ENCODE results near the gene CISTR.

Gene CISTR

DNA sequence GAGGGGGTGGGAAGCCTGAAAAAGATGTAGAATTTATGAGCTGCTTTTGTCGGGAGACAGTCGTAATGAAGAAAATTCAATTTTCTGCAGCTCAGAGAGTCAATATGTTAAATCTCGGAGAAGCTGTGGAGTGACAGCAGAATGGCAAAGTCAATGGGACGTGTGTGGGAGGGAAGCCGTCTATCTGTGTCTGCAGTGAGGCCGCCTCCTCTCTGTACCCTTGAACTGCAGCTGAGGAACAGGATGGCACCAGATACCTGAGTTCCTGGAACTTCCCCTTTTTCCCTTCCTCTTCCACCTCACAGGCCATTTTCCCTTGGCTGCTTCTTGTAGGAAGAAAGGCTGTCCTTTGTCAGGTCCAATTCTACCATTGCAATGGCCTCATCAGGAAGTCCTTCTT, 15.2 kb downstream of the CISTR start:
- TF ChIP-seq, protein P1, sequence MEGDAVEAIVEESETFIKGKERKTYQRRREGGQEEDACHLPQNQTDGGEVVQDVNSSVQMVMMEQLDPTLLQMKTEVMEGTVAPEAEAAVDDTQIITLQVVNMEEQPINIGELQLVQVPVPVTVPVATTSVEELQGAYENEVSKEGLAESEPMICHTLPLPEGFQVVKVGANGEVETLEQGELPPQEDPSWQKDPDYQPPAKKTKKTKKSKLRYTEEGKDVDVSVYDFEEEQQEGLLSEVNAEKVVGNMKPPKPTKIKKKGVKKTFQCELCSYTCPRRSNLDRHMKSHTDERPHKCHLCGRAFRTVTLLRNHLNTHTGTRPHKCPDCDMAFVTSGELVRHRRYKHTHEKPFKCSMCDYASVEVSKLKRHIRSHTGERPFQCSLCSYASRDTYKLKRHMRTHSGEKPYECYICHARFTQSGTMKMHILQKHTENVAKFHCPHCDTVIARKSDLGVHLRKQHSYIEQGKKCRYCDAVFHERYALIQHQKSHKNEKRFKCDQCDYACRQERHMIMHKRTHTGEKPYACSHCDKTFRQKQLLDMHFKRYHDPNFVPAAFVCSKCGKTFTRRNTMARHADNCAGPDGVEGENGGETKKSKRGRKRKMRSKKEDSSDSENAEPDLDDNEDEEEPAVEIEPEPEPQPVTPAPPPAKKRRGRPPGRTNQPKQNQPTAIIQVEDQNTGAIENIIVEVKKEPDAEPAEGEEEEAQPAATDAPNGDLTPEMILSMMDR (conservative IDR thresholded peaks at IDR 0.05; ENCODE audit: low read depth) = no peak
- DNase-seq (ENCODE audit: low spot score) = no peak
- ChIA-PET CTCF (interaction anchor here (0.5 to 5.6 kb wide), 2 partner anchors 10 to 483 kb away, joined by 4 to 31 read pairs; no protein-coding TSS in a partner anchor), POLR2A (ENCODE audit: low non-redundant PET) (no interaction called here)
- H3K27ac ChIP-seq = no peak overlapping the region

GRCh38 chr12:53735556-53735955, 16.2 kb downstream of the CISTR start:
- TF ChIP-seq, protein P1 (conservative IDR thresholded peaks at IDR 0.05; ENCODE audit: low read depth) = no peak
- ChIA-PET CTCF (interaction anchor here (2.9 to 5.6 kb wide), 2 partner anchors 8 to 11 kb away, joined by 16 to 31 read pairs; no protein-coding TSS in a partner anchor), POLR2A (ENCODE audit: low non-redundant PET) (no interaction called here)
- no peak overlapping the region for H3K27ac ChIP-seq
- DNase-seq (ENCODE audit: low spot score) = no peak

DNA sequence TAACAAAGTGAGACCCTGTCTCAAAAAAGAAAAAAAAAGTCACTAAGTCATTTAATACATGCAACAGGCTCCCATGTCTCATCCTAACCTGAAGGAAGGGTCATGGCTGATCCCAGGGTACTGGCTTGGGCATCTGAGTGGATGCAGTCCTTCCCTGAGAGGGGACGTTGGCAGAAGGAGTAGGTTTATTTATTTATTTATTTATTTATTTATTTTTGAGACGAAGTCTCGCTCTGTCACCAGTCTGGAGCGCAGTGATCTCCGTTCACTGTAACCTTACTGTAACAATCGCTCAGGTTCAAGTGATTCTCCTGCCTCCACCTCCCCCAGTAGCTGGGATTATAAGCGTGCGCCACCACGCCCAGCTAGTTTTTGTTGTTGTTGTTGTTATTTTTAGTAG, 17.4 kb downstream of the CISTR start:
- no peak overlapping the region for H3K27ac ChIP-seq
- POLR2A ChIA-PET (ENCODE audit: low non-redundant PET) = interaction anchor here (0.5 kb wide), 1 partner anchor 65 kb away, joined by 4 read pairs; no protein-coding TSS in a partner anchor
- DNase-seq (ENCODE audit: low spot score) = no peak
- TF ChIP-seq, protein P1 (conservative IDR thresholded peaks at IDR 0.05; ENCODE audit: low read depth) = no peak
- CTCF ChIA-PET = interaction anchor here (2.9 to 5.6 kb wide), 2 partner anchors 9 to 12 kb away, joined by 16 to 31 read pairs; no protein-coding TSS in a partner anchor

DNA sequence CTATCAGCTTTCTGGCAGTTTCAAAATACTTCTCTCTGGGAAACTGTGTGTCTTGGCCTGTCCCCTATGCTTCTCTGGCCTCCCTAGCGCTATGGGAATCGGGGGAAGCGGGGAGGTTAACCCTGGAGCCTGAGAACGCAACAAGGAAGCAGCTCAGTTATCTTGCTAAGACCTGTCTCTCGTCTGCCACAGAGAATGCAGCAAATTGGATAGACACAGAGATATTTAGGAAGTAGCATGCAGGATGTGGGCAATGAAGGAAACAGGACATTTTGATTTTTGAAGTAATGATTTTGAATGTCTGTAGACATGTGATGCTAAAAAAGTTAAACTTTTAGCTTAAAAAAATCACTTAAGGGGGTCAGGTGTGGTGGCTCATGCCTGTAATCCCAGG, 18.0 kb downstream of the CISTR start:
- ChIA-PET CTCF (interaction anchor here (0.6 to 5.6 kb wide), 3 partner anchors 10 to 44 kb away, joined by 3 to 31 read pairs (median 16); no protein-coding TSS in a partner anchor), POLR2A (ENCODE audit: low non-redundant PET) (no interaction called here)
- H3K27ac ChIP-seq = no peak overlapping the region
- TF ChIP-seq, protein P1 (conservative IDR thresholded peaks at IDR 0.05; ENCODE audit: low read depth) = no peak
- DNase-seq (ENCODE audit: low spot score) = no peak

- ChIA-PET CTCF (interaction anchor here (0.6 to 5.6 kb wide), 3 partner anchors 10 to 44 kb away, joined by 3 to 31 read pairs (median 16); no protein-coding TSS in a partner anchor), POLR2A (ENCODE audit: low non-redundant PET) (no interaction called here)
- TF ChIP-seq, protein P1 (conservative IDR thresholded peaks at IDR 0.05; ENCODE audit: low read depth) = no peak
- H3K27ac ChIP-seq = no peak overlapping the region
- DNase-seq (ENCODE audit: low spot score) = no peak
Measured at GRCh38 chr12:53733051-53733806, 18.6 kb downstream of the CISTR start.

GRCh38 chr12:53729644-53730043, 22.1 kb downstream of the CISTR start:
- H3K27ac ChIP-seq = no peak overlapping the region
- TF ChIP-seq, protein P1 (conservative IDR thresholded peaks at IDR 0.05; ENCODE audit: low read depth) = no peak
- DNase-seq (ENCODE audit: low spot score) = no peak
- POLR2A ChIA-PET (ENCODE audit: low non-redundant PET) = no interaction called here
- CTCF ChIA-PET = interaction anchor here (1.0 to 1.6 kb wide), 2 partner anchors 16 to 17 kb away, joined by 4 read pairs; no protein-coding TSS in a partner anchor

Data from RWPE1 (cell line).